ENCODE data around the gene FER. TPM values are rescaled to one million over a fixed set of nuclear protein-coding genes. Genes with fewer than 3 reads are reported as not detected.
A peak's percentile ranks its signal among the peaks of the same experiment; 100 is the strongest.

The FER gene
- total RNA-seq, 1 experiment from 2014 or later, result 19.4 TPM

GRCh38 chr5:108900668-108901067 lies 153.0 kb downstream of the FER start:
- ATAC-seq, result peak; percentile 96
- Histone ChIP-seq H3K36me3 (ENCODE audit: low read depth, low read length) (no peaks in the 10 kb centered on the region), H3K4me3 (ENCODE audit: low read length) (no peak overlapping the region), H3K9ac (ENCODE audit: low read length) (no peak overlapping the region), H3F3A (ENCODE audit: low read length, unreplicated experiment) (no peaks in the 10 kb centered on the region), H2AFZ (ENCODE audit: low read length) (no peak overlapping the region), H3K4me1 (ENCODE audit: insufficient read depth, low read length) (peaks cover 16% of the 10 kb centered on the region), H3K27ac (ENCODE audit: low read length) (peak overlapping the region; percentile 27), H3K9me3 (ENCODE audit: low read length) (no peaks in the 10 kb centered on the region), H3K27me3 (ENCODE audit: low read length) (no peaks in the 10 kb centered on the region), H3K79me2 (ENCODE audit: low read length) (no peaks in the 10 kb centered on the region), H3K9me2 (replicated peaks; ENCODE audit: low read length) (no peaks in the 10 kb centered on the region), H3K4me2 (ENCODE audit: low read length) (peak overlapping the region; percentile 50), H4K20me1 (ENCODE audit: low read length) (no peaks in the 10 kb centered on the region)
- POLR2A ChIA-PET (ENCODE audit: unreplicated experiment), result interaction anchor here (0.6 to 1.1 kb wide), 2 partner anchors 153 to 480 kb away, joined by 5 to 9 read pairs; partner anchors contain the start of gene FER
- no TSS peak for BruUV-seq (replicated peaks)
- peak; percentile 70 for DNase-seq
- no peak for TF ChIP-seq EZH2phosphoT487 (IDR thresholded peaks at IDR 0.05; ENCODE audit: borderline replicate concordance, low read length)
- no peak for TF ChIP-seq EZH2 (IDR thresholded peaks at IDR 0.05; ENCODE audit: low read length, unreplicated experiment)
- no peak for TF ChIP-seq CTCF (conservative IDR thresholded peaks at IDR 0.05; ENCODE audit: low read depth, low read length)
- intact Hi-C loops (cut with micrococcal nuclease), result loop anchor here (2.0 to 10.0 kb wide), 5 partner anchors 58 to 1104 kb away; no protein-coding TSS in a partner anchor
- CTCF ChIA-PET, result no interaction called here

GRCh38 chr5:108905805-108906204 lies 158.1 kb downstream of the FER start:
- H3K4me3 ChIP-seq (ENCODE audit: low read length), result no peak overlapping the region
- peaks cover 5% of the 10 kb centered on the region for H3K4me1 ChIP-seq (ENCODE audit: insufficient read depth, low read length)
- no peak overlapping the region for H3K4me2 ChIP-seq (ENCODE audit: low read length)
- no peak overlapping the region for H3K9ac ChIP-seq (ENCODE audit: low read length)
- BruUV-seq (replicated peaks), result no TSS peak
- intact Hi-C loops (cut with micrococcal nuclease), result loop anchor here (10.0 kb wide), 2 partner anchors 549 to 1099 kb away; no protein-coding TSS in a partner anchor
- H3F3A ChIP-seq (ENCODE audit: low read length, unreplicated experiment), result no peaks in the 10 kb centered on the region
- H3K27ac ChIP-seq (ENCODE audit: low read length), result no peak overlapping the region
- no peak overlapping the region for H2AFZ ChIP-seq (ENCODE audit: low read length)
- no peaks in the 10 kb centered on the region for H3K27me3 ChIP-seq (ENCODE audit: low read length)
- CTCF ChIA-PET, result no interaction called here
- POLR2A ChIA-PET (ENCODE audit: unreplicated experiment), result no interaction called here
- no peaks in the 10 kb centered on the region for H3K36me3 ChIP-seq (ENCODE audit: low read depth, low read length)
- ATAC-seq (no peak), DNase-seq (no peak)
- TF ChIP-seq EZH2phosphoT487 (IDR thresholded peaks at IDR 0.05; ENCODE audit: borderline replicate concordance, low read length) (no peak), CTCF (conservative IDR thresholded peaks at IDR 0.05; ENCODE audit: low read depth, low read length) (no peak), EZH2 (IDR thresholded peaks at IDR 0.05; ENCODE audit: low read length, unreplicated experiment) (no peak)
- no peaks in the 10 kb centered on the region for H3K9me3 ChIP-seq (ENCODE audit: low read length)
- no peaks in the 10 kb centered on the region for H4K20me1 ChIP-seq (ENCODE audit: low read length)
- H3K9me2 ChIP-seq (replicated peaks; ENCODE audit: low read length), result no peaks in the 10 kb centered on the region
- no peaks in the 10 kb centered on the region for H3K79me2 ChIP-seq (ENCODE audit: low read length)

- Histone ChIP-seq H3K9me3 (ENCODE audit: low read length) (no peaks in the 10 kb centered on the region), H3K4me2 (ENCODE audit: low read length) (no peak overlapping the region), H3K9ac (ENCODE audit: low read length) (no peak overlapping the region), H3K79me2 (ENCODE audit: low read length) (no peaks in the 10 kb centered on the region), H3K9me2 (replicated peaks; ENCODE audit: low read length) (no peaks in the 10 kb centered on the region), H3K27me3 (ENCODE audit: low read length) (no peaks in the 10 kb centered on the region), H4K20me1 (ENCODE audit: low read length) (no peaks in the 10 kb centered on the region), H3K4me1 (ENCODE audit: insufficient read depth, low read length) (no peaks in the 10 kb centered on the region), H3K27ac (ENCODE audit: low read length) (no peak overlapping the region), H2AFZ (ENCODE audit: low read length) (no peak overlapping the region), H3F3A (ENCODE audit: low read length, unreplicated experiment) (no peaks in the 10 kb centered on the region), H3K4me3 (ENCODE audit: low read length) (no peak overlapping the region), H3K36me3 (ENCODE audit: low read depth, low read length) (no peaks in the 10 kb centered on the region)
- DNase-seq (no peak), ATAC-seq (no peak)
- intact Hi-C loops (cut with micrococcal nuclease), result no loop called here
- BruUV-seq (replicated peaks), result no TSS peak
- POLR2A ChIA-PET (ENCODE audit: unreplicated experiment), result no interaction called here
- TF ChIP-seq EZH2phosphoT487 (IDR thresholded peaks at IDR 0.05; ENCODE audit: borderline replicate concordance, low read length), result no peak
- TF ChIP-seq EZH2 (IDR thresholded peaks at IDR 0.05; ENCODE audit: low read length, unreplicated experiment), result no peak
- no peak for TF ChIP-seq CTCF (conservative IDR thresholded peaks at IDR 0.05; ENCODE audit: low read depth, low read length)
- CTCF ChIA-PET, result no interaction called here
These were observed 162.9 kb downstream of the FER start for GRCh38 chr5:108910627-108911026.
